ENCODE data around the gene GPRIN2. TPM values are rescaled to one million over a fixed set of nuclear protein-coding genes. Genes with fewer than 3 reads are reported as not detected.

GPRIN2 gene
- polyA plus RNA-seq, 1 donor from 2014 or later, result 7.1 TPM

GRCh38 chr10:46548498-46549090, 7.9 kb downstream of the GPRIN2 start:
- no peak for TF ChIP-seq POLR2AphosphoS5 (IDR thresholded peaks at IDR 0.05)
- TF ChIP-seq TAF1 (IDR thresholded peaks at IDR 0.05; ENCODE audit: low read depth), result no peak
- no peak for TF ChIP-seq SMC3 (conservative IDR thresholded peaks at IDR 0.05; ENCODE audit: poor library complexity)
- TF ChIP-seq MXI1 (conservative IDR thresholded peaks at IDR 0.05; ENCODE audit: poor library complexity, severe bottlenecking), result no peak
- TF ChIP-seq, protein P1, sequence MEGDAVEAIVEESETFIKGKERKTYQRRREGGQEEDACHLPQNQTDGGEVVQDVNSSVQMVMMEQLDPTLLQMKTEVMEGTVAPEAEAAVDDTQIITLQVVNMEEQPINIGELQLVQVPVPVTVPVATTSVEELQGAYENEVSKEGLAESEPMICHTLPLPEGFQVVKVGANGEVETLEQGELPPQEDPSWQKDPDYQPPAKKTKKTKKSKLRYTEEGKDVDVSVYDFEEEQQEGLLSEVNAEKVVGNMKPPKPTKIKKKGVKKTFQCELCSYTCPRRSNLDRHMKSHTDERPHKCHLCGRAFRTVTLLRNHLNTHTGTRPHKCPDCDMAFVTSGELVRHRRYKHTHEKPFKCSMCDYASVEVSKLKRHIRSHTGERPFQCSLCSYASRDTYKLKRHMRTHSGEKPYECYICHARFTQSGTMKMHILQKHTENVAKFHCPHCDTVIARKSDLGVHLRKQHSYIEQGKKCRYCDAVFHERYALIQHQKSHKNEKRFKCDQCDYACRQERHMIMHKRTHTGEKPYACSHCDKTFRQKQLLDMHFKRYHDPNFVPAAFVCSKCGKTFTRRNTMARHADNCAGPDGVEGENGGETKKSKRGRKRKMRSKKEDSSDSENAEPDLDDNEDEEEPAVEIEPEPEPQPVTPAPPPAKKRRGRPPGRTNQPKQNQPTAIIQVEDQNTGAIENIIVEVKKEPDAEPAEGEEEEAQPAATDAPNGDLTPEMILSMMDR (IDR thresholded peaks at IDR 0.05; ENCODE audit: poor library complexity, severe bottlenecking), result no peak
- TF ChIP-seq EZH2 (IDR thresholded peaks at IDR 0.05; ENCODE audit: borderline replicate concordance, insufficient read depth, low read length, poor library complexity, severe bottlenecking), result no peak
- TF ChIP-seq RAD21 (conservative IDR thresholded peaks at IDR 0.05), result no peak
- TF ChIP-seq REST (IDR thresholded peaks at IDR 0.05; ENCODE audit: borderline replicate concordance), result no peak
- TF ChIP-seq EP300 (conservative IDR thresholded peaks at IDR 0.05; ENCODE audit: poor library complexity, severe bottlenecking), result no peak
- no peaks in the 10 kb centered on the region for H3F3A ChIP-seq (ENCODE audit: insufficient read depth, low read length, poor library complexity, severe bottlenecking)
- no peak overlapping the region for H3K9ac ChIP-seq (ENCODE audit: low read length)
- no peak overlapping the region for H3K4me3 ChIP-seq (ENCODE audit: low read length)
- no peaks in the 10 kb centered on the region for H3K9me3 ChIP-seq (ENCODE audit: low read length)
- no peaks in the 10 kb centered on the region for H3K9me2 ChIP-seq (ENCODE audit: insufficient read depth, low read length)
- H2AFZ ChIP-seq (ENCODE audit: low read depth, low read length), result no peak overlapping the region
- no peaks in the 10 kb centered on the region for H3K27me3 ChIP-seq (ENCODE audit: insufficient read depth, low read depth, low read length)
- no peaks in the 10 kb centered on the region for H4K20me1 ChIP-seq (ENCODE audit: insufficient read depth)
- no peaks in the 10 kb centered on the region for H3K36me3 ChIP-seq (ENCODE audit: insufficient read depth, low read length)
- H3K4me2 ChIP-seq (ENCODE audit: low read length), result no peak overlapping the region
- no peak overlapping the region for H3K27ac ChIP-seq (ENCODE audit: low read length)
- no peaks in the 10 kb centered on the region for H3K79me2 ChIP-seq (replicated peaks; ENCODE audit: insufficient read depth, low read length)

DNA sequence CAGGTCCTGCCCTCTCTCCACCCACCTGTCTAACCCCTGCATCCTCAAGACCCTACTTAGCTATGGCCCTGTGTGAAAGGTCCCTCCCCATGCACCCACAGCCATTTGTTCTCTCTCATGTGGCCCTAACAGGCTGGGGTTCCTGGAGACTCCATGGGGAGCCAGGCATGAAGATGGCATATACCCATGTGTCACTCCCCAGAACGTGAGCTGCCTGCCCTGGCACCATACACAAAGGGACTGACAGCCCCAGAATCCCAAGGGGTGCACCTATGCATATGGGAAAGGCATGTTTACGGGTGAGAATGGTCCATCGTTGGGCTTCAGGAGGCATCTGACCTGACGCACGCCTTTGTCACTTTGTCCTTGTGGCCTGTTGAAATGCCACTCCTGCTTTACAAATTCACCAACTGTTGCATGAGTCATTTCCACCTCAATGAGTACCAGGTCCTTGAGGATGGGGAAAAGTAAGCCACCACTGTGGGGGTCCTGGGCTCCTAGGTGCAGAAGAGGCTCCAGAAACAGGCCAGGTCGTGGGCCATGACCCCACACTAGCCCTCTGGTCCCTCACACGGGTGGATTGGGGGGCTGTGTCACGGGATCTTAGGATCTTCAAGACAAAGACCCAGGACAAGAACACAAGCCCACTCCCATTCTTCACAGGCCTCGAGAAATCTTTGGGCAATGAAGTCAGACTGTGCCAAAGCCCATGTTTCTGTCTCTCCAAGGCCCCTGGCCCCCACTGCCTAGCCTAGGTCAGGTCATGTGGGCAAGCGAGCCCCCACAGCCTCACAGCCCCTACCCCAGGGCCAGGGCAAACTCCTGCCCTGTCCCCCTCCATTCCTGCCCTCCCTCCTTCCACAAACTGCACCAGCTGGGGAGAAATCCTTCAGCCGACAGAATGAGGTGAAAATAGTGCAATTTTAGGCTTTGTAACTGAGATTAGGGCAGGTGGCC, 8.6 kb downstream of the GPRIN2 start:
- H3K9ac ChIP-seq (ENCODE audit: low read length), result no peak overlapping the region

More for the DNA sequence above, 8.6 kb downstream of the GPRIN2 start:
- Histone ChIP-seq H2AFZ (ENCODE audit: low read depth, low read length) (no peak overlapping the region), H4K20me1 (ENCODE audit: insufficient read depth) (no peaks in the 10 kb centered on the region), H3K36me3 (ENCODE audit: insufficient read depth, low read length) (no peaks in the 10 kb centered on the region), H3K4me2 (ENCODE audit: low read length) (no peak overlapping the region), H3K9me3 (ENCODE audit: low read length) (no peaks in the 10 kb centered on the region), H3K27me3 (ENCODE audit: insufficient read depth, low read depth, low read length) (no peaks in the 10 kb centered on the region), H3K4me3 (ENCODE audit: low read length) (no peak overlapping the region), H3K79me2 (replicated peaks; ENCODE audit: insufficient read depth, low read length) (no peaks in the 10 kb centered on the region), H3K9me2 (ENCODE audit: insufficient read depth, low read length) (no peaks in the 10 kb centered on the region), H3F3A (ENCODE audit: insufficient read depth, low read length, poor library complexity, severe bottlenecking) (no peaks in the 10 kb centered on the region), H3K27ac (ENCODE audit: low read length) (no peak overlapping the region)
- TF ChIP-seq TAF1 (IDR thresholded peaks at IDR 0.05; ENCODE audit: low read depth) (no peak), EP300 (conservative IDR thresholded peaks at IDR 0.05; ENCODE audit: poor library complexity, severe bottlenecking) (no peak), SMC3 (conservative IDR thresholded peaks at IDR 0.05; ENCODE audit: poor library complexity) (no peak), REST (IDR thresholded peaks at IDR 0.05; ENCODE audit: borderline replicate concordance) (no peak), EZH2 (IDR thresholded peaks at IDR 0.05; ENCODE audit: borderline replicate concordance, insufficient read depth, low read length, poor library complexity, severe bottlenecking) (no peak), RAD21 (conservative IDR thresholded peaks at IDR 0.05) (no peak), MXI1 (conservative IDR thresholded peaks at IDR 0.05; ENCODE audit: poor library complexity, severe bottlenecking) (no peak)
- TF ChIP-seq, protein P1 (IDR thresholded peaks at IDR 0.05; ENCODE audit: poor library complexity, severe bottlenecking), result no peak

All from neural cell (in vitro differentiated cells).